MG63 (cell line): ENCODE data around the gene NCKAP5. TPM values are rescaled to one million over a fixed set of nuclear protein-coding genes. Genes with fewer than 3 reads are reported as not detected.
"Not testable (repeated sequence)": the region's sequence is repeated elsewhere in the genome, so short reads cannot be mapped to it uniquely, and the experiment has no call there.

ENCODE experiments used
- DNase-seq: peaks from one replicate; pipeline ENCODE4 v3.0.0-alpha.2; 2020
- H3K27me3 ChIP-seq: fragments of 250-450 bp; sonication (Bioruptor Pico); 2 replicates; pipeline ENCODE4 v1.5.1; 2020; ENCODE audit warnings: mild to moderate bottlenecking, moderate library complexity
- H3K36me3 ChIP-seq: fragments of 250-450 bp; sonication (Bioruptor Pico); 2 replicates; pipeline ENCODE4 v1.5.1; 2020; ENCODE audit warnings: mild to moderate bottlenecking, moderate library complexity
- H3K4me3 ChIP-seq: fragments of 250-450 bp; sonication (Bioruptor Pico); 2 replicates; pipeline ENCODE4 v1.5.1; 2020; ENCODE audit warnings: mild to moderate bottlenecking, moderate library complexity
- H3K9me3 ChIP-seq: fragments of 250-450 bp; sonication (Bioruptor Pico); 2 replicates; pipeline ENCODE4 v1.5.1; 2020; ENCODE audit warnings: mild to moderate bottlenecking, moderate library complexity
- total RNA-seq: library from RNA; depleted of rRNA; stranded (reverse); fragments of >200 nt; shearing (Covaris generic); gene quantifications from 2 replicates; pipeline ENCODE4 v1.2.3, GENCODE V29; 2014; ENCODE audit warnings: low replicate concordance

Gene NCKAP5
- total RNA-seq, 1 experiment from 2014 or later: not detected

- Histone ChIP-seq H3K4me3 (peak overlapping the region; percentile 38), H3K9me3 (no peaks in the 10 kb centered on the region), H3K27me3 (no peaks in the 10 kb centered on the region), H3K36me3 (no peaks in the 10 kb centered on the region)
- peak; percentile 64 for DNase-seq
Observed at GRCh38 chr2:133240491-133241223, 327.6 kb downstream of the NCKAP5 start.

- Histone ChIP-seq H3K36me3 (no peaks in the 10 kb centered on the region), H3K9me3 (no peaks in the 10 kb centered on the region)
- DNase-seq: peak; percentile 23
Observed at GRCh38 chr2:133235968-133236367, 332.3 kb downstream of the NCKAP5 start.

GRCh38 chr2:133232556-133232955, 335.7 kb downstream of the NCKAP5 start:
- no peaks in the 10 kb centered on the region for H3K27me3 ChIP-seq
- no peak for DNase-seq
- H3K9me3 ChIP-seq: no peaks in the 10 kb centered on the region
- H3K4me3 ChIP-seq: no peak overlapping the region
- H3K36me3 ChIP-seq: no peaks in the 10 kb centered on the region

More at GRCh38 chr2:133235968-133236367, 332.3 kb downstream of the NCKAP5 start:
- Histone ChIP-seq H3K27me3 (no peaks in the 10 kb centered on the region), H3K4me3 (no peak overlapping the region)

- H3K9me3 ChIP-seq: no peaks in the 10 kb centered on the region
- no peak for DNase-seq
- H3K4me3 ChIP-seq: no peak overlapping the region
- H3K36me3 ChIP-seq: no peaks in the 10 kb centered on the region
- H3K27me3 ChIP-seq: no peaks in the 10 kb centered on the region
Observed at GRCh38 chr2:133231264-133231663, 337.0 kb downstream of the NCKAP5 start.

- DNase-seq: no peak
- Histone ChIP-seq H3K36me3 (no peaks in the 10 kb centered on the region), H3K27me3 (no peaks in the 10 kb centered on the region), H3K9me3 (no peaks in the 10 kb centered on the region), H3K4me3 (no peak overlapping the region)
Observed at GRCh38 chr2:133229974-133230373, 338.3 kb downstream of the NCKAP5 start.

GRCh38 chr2:133223226-133223625, 345.0 kb downstream of the NCKAP5 start:
- no peaks in the 10 kb centered on the region; the same call in 1 of the 2 replicates for H3K27me3 ChIP-seq
- no peak for DNase-seq

GRCh38 chr2:133221398-133221797, 346.9 kb downstream of the NCKAP5 start:
- H3K27me3 ChIP-seq: no peaks in the 10 kb centered on the region; the same call in 1 of the 2 replicates
- no peak overlapping the region for H3K4me3 ChIP-seq
- DNase-seq: no peak
- H3K9me3 ChIP-seq: no peaks in the 10 kb centered on the region
- H3K36me3 ChIP-seq: no peaks in the 10 kb centered on the region

More at GRCh38 chr2:133223226-133223625, 345.0 kb downstream of the NCKAP5 start:
- no peaks in the 10 kb centered on the region for H3K9me3 ChIP-seq
- no peaks in the 10 kb centered on the region for H3K36me3 ChIP-seq
- H3K4me3 ChIP-seq: no peak overlapping the region

- Histone ChIP-seq H3K27me3 (no peaks in the 10 kb centered on the region; the same call in 1 of the 2 replicates), H3K9me3 (no peaks in the 10 kb centered on the region), H3K36me3 (no peaks in the 10 kb centered on the region), H3K4me3 (no peak overlapping the region)
- DNase-seq: no peak
Observed at GRCh38 chr2:133218204-133218603, 350.1 kb downstream of the NCKAP5 start.

GRCh38 chr2:133215477-133215876, 352.8 kb downstream of the NCKAP5 start:
- no peaks in the 10 kb centered on the region; the same call in 1 of the 2 replicates for H3K27me3 ChIP-seq
- no peaks in the 10 kb centered on the region for H3K36me3 ChIP-seq
- H3K9me3 ChIP-seq: no peaks in the 10 kb centered on the region
- no peak overlapping the region for H3K4me3 ChIP-seq
- no peak for DNase-seq

- H3K9me3 ChIP-seq: no peaks in the 10 kb centered on the region
- H3K4me3 ChIP-seq: no peak overlapping the region
- H3K27me3 ChIP-seq: no peaks in the 10 kb centered on the region
- H3K36me3 ChIP-seq: no peaks in the 10 kb centered on the region
- no peak for DNase-seq
Observed at GRCh38 chr2:133213651-133214050, 354.6 kb downstream of the NCKAP5 start.

- no peaks in the 10 kb centered on the region for H3K36me3 ChIP-seq
- no peaks in the 10 kb centered on the region for H3K9me3 ChIP-seq
- no peak overlapping the region for H3K4me3 ChIP-seq
- H3K27me3 ChIP-seq: no peaks in the 10 kb centered on the region
- DNase-seq: no peak
Observed at GRCh38 chr2:133209325-133209724, 358.9 kb downstream of the NCKAP5 start.

- not testable (repeated sequence) for H3K36me3 ChIP-seq, H3K9me3 ChIP-seq, H3K27me3 ChIP-seq, H3K4me3 ChIP-seq, DNase-seq
Observed at GRCh38 chr2:133206666-133207065, 361.6 kb downstream of the NCKAP5 start.

GRCh38 chr2:133204421-133204820, 363.8 kb downstream of the NCKAP5 start:
- no peak overlapping the region for H3K4me3 ChIP-seq
- H3K9me3 ChIP-seq: no peaks in the 10 kb centered on the region; the same call in 1 of the 2 replicates
- no peaks in the 10 kb centered on the region for H3K27me3 ChIP-seq
- H3K36me3 ChIP-seq: no peaks in the 10 kb centered on the region
- no peak for DNase-seq

GRCh38 chr2:133200684-133201421, 367.4 kb downstream of the NCKAP5 start:
- peak; percentile 75 for DNase-seq
- no peaks in the 10 kb centered on the region for H3K36me3 ChIP-seq
- no peaks in the 10 kb centered on the region; the same call in 1 of the 2 replicates for H3K9me3 ChIP-seq
- no peak overlapping the region for H3K4me3 ChIP-seq
- no peaks in the 10 kb centered on the region for H3K27me3 ChIP-seq

GRCh38 chr2:133198678-133199077, 369.6 kb downstream of the NCKAP5 start:
- no peak for DNase-seq

GRCh38 chr2:133197156-133197555, 371.1 kb downstream of the NCKAP5 start:
- H3K27me3 ChIP-seq: no peaks in the 10 kb centered on the region
- DNase-seq: no peak
- no peaks in the 10 kb centered on the region for H3K36me3 ChIP-seq
- H3K4me3 ChIP-seq: no peak overlapping the region
- H3K9me3 ChIP-seq: no peaks in the 10 kb centered on the region; the same call in 1 of the 2 replicates

More at GRCh38 chr2:133198678-133199077, 369.6 kb downstream of the NCKAP5 start:
- Histone ChIP-seq H3K36me3 (no peaks in the 10 kb centered on the region), H3K4me3 (no peak overlapping the region), H3K27me3 (no peaks in the 10 kb centered on the region), H3K9me3 (no peaks in the 10 kb centered on the region; the same call in 1 of the 2 replicates)

- Histone ChIP-seq H3K36me3 (no peaks in the 10 kb centered on the region), H3K9me3 (no peaks in the 10 kb centered on the region), H3K4me3 (no peak overlapping the region), H3K27me3 (no peaks in the 10 kb centered on the region)
- DNase-seq: no peak
Observed at GRCh38 chr2:133194777-133195335, 373.4 kb downstream of the NCKAP5 start.
